GM21786 (cell line): ENCODE results near the gene RIN1.

Experiments used
- ATAC-seq: cut with Tn5 transposase; IDR thresholded peaks from one replicate; pipeline ENCODE4 v1.9.1; 2021; ENCODE audit not compliant: unreplicated experiment

Gene RIN1

DNA sequence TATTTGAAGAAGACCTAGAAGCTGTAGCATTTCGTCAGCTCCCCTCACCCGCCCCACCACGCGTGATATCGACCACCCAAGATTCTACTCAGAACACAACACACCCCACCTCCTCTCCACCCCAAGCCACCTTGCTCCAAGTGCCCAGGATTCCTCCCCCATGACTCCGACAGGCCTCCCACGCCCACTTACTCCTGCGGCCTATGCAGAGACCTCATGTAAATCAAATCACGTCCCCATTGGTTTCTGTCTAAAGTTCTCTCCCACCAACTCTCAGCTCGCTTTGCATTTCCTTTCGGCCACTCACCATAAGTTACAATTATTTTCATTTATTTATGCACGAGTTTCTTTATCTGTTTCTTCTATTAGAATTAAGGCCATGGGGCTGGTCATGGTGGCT, 33.6 kb downstream of the RIN1 start:
- ATAC-seq, result no peak

DNA sequence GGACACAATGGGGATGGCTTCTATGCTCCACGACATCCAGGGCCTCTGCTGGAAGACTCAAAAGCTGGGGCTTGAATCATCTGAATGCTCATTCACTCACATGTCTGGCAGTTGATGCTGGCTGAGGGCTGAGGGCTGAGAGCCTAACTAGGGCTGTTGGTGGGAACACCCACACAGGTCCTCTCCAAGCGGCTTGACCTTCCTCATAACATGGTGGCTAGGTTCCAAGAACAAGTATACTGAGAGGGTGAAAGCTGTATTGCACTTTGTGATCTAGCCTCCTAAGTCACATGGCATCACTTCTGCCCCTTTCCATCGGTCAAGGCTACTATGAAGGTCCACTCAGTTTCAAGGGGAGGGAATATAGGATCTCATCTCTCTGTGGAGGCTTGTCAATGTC, 37.0 kb downstream of the RIN1 start:
- ATAC-seq, result no peak

GRCh38 chr11:66297610-66298009, 38.6 kb downstream of the RIN1 start:
- ATAC-seq, result no peak

DNA sequence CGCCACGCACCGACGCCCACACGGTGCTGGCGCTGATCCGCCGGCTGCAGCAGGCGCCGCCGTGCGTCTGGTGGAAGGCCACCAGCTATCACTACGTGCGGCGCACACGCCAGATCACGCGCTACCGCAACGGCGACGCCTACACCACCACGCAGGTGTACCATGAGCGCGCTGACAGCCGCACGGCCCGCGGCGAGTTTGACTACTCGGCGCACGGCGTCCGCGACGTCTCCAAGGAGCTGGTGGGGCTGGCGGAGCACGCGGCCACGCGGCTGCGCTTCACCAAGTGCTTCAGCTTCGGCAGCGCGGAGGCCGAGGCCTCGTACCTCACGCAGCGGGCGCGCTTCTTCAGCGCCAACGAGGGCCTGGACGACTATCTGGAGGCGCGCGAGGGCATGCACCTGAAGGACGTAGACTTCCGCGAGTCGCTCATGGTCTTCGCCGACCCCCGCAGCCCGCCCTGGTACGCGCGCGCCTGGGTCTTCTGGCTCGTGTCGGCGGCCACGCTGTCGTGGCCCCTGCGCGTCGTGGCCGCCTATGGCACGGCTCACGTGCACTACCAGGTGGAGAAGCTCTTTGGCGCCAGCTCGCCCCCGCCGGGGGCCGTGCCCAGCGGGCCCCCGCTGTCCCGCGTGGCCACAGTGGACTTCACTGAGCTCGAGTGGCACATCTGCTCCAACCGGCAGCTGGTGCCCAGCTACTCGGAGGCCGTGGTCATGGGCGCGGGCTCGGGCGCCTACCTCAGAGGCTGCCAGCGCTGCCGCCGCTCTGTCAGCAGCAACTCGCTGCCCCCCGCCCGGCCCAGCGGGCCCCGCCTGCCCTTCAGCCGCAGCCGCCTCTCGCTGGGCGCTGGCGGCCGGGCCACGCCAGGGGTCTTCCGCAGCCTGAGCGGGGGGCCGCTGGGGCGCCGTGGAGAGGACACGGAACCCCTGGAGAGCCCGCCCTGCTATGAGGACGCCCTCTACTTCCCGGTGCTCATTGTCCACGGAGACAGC, 41.3 kb downstream of the RIN1 start:
- ATAC-seq, result no peak

DNA sequence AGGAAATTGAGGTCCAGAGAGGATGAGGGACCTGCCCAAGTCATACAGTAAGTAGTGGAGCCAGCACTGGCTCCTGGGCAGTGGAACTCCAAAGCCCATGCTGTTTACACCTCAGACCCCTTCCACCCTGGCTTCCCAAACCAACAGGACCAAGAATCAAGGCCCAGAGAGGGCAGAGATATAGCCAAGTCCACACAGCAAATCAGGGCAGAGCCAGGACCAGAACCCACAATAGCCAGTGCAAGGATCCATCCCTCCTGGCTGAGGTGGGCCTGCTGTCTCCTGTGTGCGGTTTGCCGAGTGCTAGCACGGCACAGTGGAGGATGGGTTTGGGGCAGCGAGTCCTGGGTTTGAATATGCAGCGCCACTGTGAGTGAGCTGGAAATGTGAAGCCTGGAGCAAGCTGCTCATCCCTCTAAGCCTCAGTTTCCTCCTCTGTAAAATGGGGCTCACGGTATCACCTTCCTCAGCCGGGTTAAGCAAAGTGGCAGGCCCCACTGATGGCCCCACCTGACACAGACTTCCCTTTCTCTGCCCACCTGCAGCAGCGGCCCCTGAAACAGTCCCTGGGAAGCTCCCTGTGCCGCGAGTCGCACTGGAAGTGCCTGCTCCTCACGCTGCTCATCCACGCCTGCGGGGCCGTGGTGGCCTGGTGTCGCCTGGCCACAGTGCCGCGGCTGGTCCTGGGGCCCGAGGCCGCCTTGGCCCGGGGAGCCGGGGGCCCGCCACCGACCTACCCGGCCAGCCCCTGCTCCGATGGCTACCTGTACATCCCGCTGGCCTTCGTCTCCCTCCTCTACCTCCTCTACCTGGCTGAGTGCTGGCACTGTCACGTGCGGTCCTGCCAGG, 42.2 kb downstream of the RIN1 start:
- no peak for ATAC-seq

GRCh38 chr11:66293352-66293751, 42.9 kb downstream of the RIN1 start:
- ATAC-seq, result no peak

DNA sequence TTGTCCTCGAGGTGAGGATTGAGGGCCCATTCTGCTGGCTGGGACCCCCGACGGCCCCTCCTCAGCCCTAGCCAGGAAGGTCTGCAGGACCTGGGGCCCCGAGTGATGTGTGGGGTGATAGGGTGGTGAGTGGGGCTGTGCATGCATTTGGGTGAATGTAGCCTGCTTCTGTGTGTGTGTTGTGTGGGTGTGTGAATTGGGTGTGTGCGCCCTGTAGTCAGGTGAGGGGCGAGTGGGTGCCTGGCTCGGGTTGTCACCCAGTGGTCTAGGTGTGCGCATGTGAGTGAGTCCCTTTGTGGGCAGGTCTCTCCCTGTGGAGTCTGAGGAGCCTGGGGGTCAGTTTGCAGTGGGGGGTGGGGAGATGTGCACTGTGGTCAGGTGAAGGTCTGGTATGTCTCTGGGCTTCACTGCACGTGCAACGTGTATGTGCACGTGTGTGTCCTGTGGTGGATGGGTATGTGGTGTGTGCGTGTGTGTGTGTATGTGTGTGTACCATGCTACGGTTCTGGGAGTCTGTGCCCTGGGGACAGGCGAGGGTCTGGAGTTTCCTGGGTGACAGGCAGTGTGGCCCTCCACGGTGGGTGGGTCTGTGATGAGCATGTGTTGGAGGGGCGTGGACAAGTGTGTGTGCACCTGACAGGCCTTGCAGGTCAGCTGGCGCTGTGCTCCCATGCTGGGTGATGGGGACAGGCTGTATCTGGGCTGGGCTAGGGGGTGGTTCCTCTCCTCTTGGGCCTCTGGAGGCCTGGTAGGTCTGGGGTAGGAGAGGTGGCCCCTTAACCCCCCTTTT, 43.5 kb downstream of the RIN1 start:
- no peak for ATAC-seq

DNA sequence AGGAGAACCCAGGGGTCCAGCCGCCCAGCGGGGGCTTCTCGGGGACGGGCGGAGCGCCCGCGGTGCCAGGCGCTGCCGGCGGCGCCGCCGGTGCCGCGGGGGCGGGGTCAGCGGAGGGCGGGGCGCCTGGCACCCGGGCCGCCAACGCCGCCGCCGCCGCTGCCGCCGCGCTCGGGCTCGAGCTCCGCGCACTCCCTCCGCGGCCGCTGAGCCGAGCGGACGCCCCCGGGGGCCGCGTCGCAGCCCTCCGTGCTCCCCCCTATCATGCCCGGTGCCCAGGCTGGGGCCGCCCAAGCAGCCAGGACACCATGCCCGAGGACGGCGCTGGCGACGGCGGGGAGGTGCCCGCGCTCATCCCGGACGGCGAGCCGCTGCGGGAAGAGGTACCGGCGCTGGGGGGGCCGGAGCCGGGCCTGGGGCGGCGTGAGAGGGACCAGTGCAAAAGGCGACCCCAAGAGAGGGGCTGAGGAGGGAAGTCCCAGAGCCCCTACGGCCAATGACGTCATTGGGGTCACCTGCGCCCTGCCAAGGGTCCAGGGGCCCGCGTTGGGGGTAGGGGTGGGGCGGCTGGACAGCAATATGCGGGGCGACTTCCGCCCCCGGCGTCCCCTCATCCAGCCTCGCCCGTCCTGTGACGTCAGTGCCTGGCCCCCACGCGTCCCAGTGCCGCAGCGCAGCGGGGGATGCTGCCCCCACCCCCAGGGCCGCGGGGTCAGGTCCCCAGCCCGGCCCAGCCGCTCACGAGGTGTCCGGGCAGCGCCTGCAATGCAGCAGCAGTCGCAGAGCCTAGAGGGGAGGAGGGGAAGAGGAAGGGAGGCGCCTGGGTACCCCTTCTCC, 44.3 kb downstream of the RIN1 start, which contains the start of gene TMEM151A:
TMEM151A (plus strand) TSS at position 189 of the 837 bp plus-strand sequence; CDS start at position 309, 120 bp downstream.
- no peak for ATAC-seq

GRCh38 chr11:66291303-66291705, 44.9 kb downstream of the RIN1 start:
- no peak for ATAC-seq

DNA sequence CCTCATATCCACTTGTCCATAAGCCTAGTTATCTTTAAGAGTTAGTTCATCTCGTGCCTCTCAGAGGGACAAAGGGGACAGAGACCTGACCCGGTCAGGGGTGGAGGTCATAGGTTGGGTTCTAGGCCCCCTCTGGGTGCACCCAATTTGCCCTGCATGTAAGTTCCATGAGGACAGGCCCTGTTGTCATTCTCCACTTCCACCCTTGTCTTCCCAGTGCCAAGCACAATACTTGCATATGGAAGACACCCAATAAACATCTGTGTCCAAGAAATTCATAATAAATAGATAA, 46.0 kb downstream of the RIN1 start:
- no peak for ATAC-seq

GRCh38 chr11:66289548-66290329, 46.5 kb downstream of the RIN1 start:
- ATAC-seq, result peak; percentile 31

DNA sequence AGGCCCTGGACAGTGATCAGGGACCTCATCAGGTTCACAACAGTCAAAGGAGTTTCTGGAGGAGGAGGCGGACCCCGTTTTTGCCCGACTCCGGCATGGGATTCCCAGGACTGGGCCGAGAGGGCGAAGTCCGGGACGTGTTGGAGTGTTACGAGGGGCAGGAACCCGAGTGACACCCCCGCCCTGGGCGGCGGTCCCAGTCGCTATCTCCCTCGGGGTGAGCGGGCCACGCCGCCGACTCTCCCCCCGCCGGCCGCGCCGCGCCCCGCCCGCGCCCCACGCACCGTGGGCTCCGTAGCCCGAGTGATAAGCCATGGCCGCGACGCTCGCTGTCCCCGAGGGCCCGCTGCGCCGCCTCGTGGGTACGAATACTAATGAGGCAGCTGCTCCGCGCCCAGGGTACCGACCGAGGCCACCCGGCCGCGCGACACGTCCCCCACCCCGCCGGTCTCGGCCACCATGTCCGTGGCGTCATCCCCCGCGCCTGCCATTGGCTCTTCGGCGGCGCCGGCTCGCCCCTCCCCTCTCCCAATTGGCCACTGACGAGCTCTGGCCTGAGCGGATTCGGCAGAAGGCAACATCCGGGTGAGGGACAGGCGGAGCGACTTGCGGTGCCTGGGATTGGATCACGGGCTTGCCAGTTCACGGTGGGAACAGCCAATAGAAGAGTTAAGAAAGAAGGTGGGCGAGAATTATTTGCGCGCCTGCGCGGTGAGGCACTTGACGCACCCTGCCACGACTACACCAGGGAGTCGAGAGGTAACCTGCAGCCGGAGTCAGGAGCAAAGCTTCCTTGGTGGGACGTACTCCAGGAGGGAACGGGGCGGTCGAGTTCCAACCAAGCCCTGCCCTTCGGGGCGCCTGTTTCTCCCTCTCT, 47.3 kb downstream of the RIN1 start, which contains the start of gene YIF1A:
YIF1A (minus strand) TSS at position 473 of the 877 bp plus-strand sequence; CDS start at position 315, 158 bp downstream.
- ATAC-seq, result peak; percentile 95

DNA sequence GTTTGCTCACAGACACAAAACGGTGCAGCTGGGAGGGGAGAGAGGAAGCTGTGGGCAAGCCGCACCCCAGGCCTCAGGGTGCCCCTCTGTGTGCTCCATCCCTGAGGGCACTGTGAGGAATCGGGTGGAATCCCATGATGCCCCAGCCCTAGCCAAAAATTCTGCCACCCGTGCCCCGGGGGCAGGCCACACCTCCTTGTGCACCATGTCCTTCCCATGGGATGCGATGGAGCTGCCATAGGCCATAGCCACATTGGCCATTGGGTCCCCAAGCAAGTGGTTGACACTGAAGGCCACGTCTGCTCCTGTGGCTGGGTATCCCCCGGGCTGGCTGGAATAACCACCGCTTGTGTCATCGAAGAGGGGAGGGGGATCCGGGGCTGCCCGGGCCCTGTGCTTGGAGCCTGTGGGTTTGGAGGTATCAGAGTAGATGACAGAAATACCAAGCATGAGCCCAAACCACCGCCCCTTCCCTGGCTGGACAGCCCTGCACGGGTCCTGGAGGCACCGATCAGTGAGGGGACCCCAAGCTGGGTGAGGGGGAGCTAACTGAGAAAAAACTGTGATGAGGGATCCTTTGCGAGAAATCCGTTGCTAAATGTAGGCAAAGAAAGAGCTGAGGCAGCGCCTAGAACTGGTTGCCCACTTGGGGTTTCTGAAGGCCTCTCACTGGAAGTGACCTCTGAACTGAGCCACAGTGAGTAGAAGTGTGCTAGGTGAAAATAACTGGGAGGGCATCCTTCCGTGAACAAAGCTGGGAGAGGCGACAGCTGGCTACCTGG, 48.2 kb downstream of the RIN1 start:
- ATAC-seq, result no peak

- no peak for ATAC-seq
Observed at GRCh38 chr11:66287211-66287888, 48.9 kb downstream of the RIN1 start.

DNA sequence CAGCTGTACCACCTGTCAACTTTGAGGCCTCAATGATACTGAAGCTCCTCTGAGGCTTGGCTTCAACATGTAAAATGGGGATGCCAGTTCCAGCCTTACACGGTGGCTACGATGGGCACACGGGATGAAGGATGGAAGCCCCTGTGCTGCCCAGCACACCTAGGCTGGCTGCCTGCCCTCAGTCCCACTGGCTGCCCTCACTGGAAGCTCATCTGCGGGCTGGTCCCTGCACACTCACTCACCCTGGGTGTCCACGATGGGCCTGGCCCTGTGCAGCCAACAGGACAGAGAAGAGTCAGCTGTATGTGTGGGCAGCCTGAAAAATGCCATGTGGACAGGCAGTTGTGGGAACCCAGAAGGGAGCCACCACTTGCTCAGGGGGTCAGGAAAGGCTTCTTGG, 49.5 kb downstream of the RIN1 start:
- ATAC-seq, result no peak

- ATAC-seq, result no peak
Observed at GRCh38 chr11:66285250-66285947, 50.8 kb downstream of the RIN1 start.
